Daoy (cell line): ENCODE measurements around the gene BACH2. TPM values are rescaled to one million over a fixed set of nuclear protein-coding genes. Genes with fewer than 3 reads are reported as not detected.
"Not testable (repeated sequence)": the region's sequence is repeated elsewhere in the genome, so short reads cannot be mapped to it uniquely, and the experiment has no call there.

Experiments used
- DNase-seq: peaks from one replicate; pipeline ENCODE4 v3.0.0-alpha.2; 2015; ENCODE audit warnings: low read depth
- total RNA-seq: library from RNA; depleted of rRNA; stranded (reverse); fragments of >200 nt; shearing (Covaris generic); gene quantifications from 2 replicates; pipeline ENCODE4 v1.2.3, GENCODE V29; 2014

Gene BACH2
- total RNA-seq, 1 experiment from 2014 or later = 0.46 TPM

- DNase-seq = no peak
Observed at GRCh38 chr6:89910902-89911240, 385.8 kb downstream of the BACH2 start.

- not testable (repeated sequence) for DNase-seq
Observed at GRCh38 chr6:89910001-89910901, 386.4 kb downstream of the BACH2 start.

GRCh38 chr6:89895276-89895874 is 401.3 kb downstream of the BACH2 start:
- DNase-seq = peak; percentile 25

DNA sequence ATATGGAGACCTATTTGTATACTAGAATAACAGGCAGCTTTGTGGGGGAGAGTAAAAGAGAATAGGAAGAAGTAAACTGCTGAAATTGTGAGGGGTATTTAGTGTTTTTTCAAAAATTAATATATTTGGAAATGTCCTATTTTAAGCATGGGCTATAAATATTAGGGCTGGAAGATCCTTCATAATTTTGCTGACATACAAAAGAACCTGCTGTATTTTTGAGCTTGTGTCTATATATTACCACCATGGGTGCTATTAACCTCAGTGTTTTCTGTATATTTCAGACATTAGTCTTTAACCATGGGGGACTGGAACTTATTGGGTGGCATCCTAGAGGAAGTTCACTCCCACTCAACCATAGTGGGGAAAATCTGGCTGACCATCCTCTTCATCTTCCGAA is 402.5 kb downstream of the BACH2 start, which contains the start of gene GJA10:
Gene GJA10 (plus strand): TSS at position 301 of the 400 bp plus-strand sequence. CDS start 0 bp downstream, at position 301.
- no peak for DNase-seq

GRCh38 chr6:89892577-89892976 is 404.1 kb downstream of the BACH2 start:
- not testable (repeated sequence) for DNase-seq

- not testable (repeated sequence) for DNase-seq
Observed at GRCh38 chr6:89890845-89891528, 405.7 kb downstream of the BACH2 start.

DNA sequence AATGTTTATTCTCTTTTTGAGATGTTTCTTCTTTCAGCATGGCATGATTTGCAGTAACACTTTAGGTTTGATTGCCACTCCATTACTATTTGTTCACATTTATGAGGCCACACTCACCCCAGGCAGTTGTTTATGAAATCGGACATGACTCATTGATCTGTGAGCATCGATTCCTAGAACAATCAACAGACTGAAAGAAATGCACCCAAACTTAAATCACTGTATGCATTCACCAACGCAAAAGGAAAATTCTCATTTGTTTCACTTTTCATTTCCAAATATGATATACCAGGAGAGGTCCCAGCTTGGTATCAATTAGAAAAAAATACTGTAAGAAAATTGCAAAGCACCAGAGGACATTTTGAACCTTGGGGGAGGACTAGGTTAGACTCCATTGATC is 407.8 kb downstream of the BACH2 start:
- DNase-seq = no peak

GRCh38 chr6:89888138-89888514 is 408.5 kb downstream of the BACH2 start:
- no peak for DNase-seq

DNA sequence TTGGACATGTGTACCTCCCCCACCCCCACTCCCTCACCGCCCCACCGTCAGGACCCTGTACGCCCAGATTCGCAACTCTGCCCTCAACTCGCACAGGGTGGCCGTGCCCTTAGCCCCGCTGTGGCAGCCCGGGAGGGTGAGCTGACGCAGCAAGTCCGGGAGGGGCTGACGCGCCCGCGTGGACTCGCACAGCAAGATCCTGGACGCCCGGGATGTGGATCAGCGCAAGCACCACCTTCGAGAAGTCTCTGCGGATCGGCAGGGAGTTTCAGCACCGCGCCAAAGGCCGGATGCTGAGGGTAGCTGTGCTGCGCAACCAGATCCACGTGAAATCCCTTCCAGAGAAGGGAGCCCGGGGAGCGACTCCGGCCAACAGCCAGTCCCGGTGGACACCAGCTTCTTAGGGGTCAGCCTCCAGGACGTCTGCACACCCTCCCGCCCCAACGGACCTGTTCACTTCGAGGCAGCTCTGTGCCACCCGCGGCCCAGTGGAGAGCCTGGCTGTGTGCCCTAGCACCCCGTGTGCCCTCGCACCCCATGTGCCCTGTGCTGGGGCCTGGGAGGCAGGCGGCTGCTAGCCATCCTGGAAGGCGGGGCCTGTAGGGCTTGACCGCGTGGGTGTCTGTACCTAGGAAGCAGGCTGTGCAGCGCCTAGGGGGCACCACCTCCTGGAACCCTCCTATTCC is 409.0 kb downstream of the BACH2 start:
- DNase-seq = no peak

- no peak for DNase-seq
Observed at GRCh38 chr6:89886378-89887120, 410.1 kb downstream of the BACH2 start.
